GM19099 (cell line): ENCODE data around the gene SLC8A1.

ENCODE experiments used
- POLR2A ChIP-seq: IDR thresholded peaks from 3 replicates; pipeline ENCODE4 v1.6.1; 2011; ENCODE audit warnings: low read depth; ENCODE audit not compliant: insufficient read length; ENCODE audit errors: extremely low read depth

Gene SLC8A1

DNA sequence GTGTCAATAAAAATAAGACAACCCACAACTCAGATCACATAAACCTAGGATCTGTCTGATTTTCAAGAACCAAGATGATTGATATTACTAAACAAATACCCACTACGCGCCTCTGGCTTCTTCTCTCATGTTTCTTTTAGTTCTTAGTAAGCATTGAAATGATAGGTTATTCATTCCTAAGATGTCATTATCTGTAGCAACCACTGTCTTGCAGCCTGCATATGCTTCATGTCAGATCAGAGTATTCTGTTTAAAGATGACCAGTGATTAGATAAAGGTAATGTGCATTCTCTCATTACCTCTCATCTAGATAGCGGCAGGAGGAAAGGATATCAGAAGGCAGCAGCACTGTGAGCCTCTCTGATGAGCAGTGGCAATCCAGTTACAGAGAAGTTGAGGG lies 112.9 kb downstream of the SLC8A1 start:
- no peak for TF ChIP-seq POLR2A

DNA sequence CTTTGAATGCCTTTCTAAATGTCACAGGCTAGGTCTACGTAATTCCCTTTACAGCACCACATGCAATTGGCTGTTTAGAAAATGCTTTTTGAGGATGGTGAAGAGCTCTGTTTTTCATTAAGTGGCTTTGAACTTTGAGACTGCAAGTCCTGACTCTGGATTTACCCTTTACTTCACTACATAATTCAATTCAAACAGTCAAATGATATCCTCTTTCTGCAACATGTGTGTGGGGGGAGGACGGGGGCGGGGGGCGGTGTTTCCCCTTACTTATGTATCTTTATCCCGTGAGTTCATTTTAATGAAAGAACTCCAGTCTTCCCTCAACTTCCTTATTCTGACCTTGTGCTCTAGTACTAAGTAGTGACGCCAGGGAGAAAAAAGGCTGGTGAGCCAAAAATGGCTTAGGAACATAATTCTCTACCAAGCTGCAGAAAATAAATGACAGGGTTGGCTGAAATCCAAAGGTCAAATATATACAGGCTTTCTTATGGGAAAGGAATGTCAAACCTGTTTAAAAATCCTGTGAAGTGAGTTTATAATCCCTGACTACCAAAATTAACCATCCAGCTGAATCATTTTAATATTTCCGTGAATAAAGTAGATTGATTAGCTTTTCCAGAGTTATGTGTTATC lies 119.6 kb downstream of the SLC8A1 start:
- no peak for TF ChIP-seq POLR2A

DNA sequence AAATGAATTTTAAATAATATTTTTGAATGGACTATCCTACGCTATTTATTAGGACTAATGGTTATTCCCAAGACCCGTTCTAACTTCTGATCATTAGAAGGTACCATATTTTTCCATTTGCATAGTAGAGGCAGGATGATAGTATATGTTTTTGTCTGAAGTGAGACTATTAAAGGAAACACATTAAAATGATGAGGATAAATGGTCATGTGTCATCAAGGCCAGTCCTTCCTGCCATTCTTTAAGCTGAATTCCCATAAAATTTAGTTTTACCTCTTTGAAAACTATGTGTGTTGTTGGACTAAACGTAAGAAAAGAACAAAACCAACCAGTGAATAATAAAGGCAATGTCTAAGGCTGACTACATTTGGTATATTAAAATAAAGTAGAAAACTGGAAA lies 121.8 kb downstream of the SLC8A1 start:
- no peak for TF ChIP-seq POLR2A

DNA sequence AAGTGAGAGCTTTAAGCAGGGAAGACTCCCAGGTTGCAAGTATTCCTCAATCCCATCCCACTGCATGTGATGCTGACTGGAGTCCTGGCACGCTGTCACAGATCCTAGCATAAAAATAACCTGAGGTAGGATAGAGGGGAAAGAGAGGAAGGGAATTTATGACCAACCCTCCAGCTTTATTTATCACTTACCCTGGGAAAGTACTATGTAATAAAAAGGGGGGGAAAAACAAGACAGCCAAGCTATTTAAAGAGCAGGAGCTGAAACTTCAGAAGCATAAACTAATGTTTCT lies 122.2 kb downstream of the SLC8A1 start:
- TF ChIP-seq POLR2A: no peak

DNA sequence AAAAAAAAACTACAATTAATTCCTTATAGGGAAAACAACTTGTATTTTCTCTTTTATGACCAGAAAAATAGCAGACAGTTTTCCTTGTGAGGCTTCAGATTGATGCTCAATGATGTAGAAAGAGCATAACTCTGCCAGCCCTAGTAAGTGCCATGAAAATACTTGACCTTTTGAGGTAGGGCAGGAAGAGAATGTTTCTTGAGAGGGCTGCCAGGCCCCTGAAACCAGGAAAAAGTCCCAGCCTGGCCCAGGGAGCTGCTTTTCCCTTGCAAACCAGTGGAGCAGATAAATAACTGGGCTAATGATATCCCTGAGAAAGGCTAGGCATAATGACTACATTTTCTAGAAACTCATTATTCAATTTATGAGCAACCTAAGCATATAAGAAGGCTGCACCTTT lies 126.8 kb downstream of the SLC8A1 start:
- no peak for TF ChIP-seq POLR2A

DNA sequence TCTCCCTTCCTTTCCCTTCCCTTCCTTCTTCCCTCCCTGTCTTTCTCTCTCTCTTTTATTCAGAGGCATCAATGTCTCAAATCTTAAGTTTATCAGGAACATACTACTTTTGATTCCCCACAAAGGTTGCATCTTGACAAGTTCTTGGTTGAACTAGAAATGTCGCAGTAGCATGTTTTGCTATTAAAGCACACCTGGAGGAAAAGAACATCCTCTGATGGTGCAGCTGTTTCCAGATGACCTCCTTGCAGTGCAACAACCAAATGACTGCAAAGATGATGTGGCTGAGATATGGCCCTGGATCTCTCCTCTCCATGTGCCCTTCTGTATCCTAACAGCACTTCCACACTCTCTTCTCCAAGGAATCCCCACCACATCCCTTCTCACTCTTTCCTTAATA lies 127.2 kb downstream of the SLC8A1 start:
- no peak for TF ChIP-seq POLR2A

DNA sequence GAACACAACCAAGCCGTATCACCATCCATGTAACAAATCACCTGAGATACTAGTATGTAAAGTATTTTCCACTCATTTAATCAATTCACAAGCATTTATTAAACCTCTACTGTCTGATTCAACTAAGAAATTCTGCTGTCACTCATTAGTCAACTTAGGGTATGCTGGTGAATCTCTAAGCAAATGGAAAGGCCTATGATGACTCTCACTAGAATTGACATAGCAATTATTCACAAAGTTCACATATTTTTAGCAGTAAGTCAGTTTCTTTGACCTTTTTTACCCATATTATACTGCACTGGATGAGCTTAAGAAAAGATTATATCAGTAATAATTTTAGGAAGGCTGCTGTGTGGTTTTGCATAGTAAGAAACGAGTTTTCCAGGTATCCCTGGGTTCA lies 130.1 kb downstream of the SLC8A1 start:
- TF ChIP-seq POLR2A: no peak

DNA sequence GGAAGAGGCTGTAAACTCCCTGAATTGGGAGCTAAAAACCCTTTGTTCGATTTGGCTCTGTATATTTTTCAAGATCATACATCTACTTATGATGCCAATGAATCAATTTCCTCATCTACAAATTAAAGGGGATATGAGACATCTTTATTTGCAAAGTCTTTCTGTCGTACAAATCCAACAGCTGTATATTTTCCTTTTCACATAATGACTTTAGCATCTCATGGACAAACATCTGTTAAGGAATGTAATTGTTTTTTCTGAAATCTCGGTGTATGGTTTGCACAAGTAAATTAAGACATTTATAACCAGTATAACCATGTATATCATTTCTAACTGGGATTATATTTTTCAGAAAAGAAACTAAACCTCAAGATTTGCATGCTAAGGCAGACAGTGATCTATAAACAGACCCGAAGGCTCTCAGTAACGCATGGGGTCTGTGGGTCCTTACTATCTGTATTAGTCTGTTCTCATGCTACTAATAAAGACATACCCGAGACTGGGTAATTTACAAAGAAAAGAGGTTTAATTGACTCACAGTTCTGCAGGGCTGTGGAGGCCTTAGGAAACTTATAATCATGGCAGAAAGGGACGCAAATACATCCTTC lies 130.8 kb downstream of the SLC8A1 start:
- TF ChIP-seq POLR2A: no peak

DNA sequence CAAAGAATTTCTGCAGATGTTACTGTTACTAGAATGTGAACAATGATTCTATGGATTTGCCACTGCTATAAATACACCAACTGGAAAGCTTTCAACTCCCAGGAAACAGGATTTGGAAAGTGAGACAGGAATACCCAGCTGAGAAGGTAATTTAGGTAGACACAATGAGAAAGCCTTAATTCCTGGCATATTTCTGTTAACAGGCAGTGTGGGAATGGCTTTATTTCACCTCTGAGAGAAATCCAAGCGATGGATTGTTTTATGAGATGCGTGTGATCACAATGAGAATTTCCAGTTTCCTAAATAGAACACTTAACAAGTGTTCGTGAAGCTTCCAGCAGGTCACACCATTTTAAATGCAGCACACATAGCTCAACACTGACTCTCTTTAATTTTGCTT lies 133.0 kb downstream of the SLC8A1 start:
- TF ChIP-seq POLR2A: no peak

DNA sequence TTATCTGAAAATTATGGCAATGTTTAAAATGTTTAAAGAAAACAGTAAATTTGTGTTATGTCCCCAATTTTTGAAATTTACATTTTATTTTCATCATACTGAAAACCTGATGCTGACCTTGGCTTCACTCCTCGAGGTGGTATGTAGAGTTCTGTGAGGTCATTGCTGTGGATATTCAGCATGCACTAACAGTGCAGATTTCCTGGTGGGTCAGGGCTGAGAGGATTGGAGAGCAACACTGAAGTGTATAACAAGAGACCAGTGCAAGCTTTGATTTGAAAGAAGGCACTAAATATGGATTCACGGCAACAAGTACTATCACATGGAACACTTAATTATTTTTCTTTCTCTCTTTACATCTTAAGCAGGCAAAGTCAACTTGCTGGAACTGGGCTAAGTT lies 134.1 kb downstream of the SLC8A1 start:
- TF ChIP-seq POLR2A: no peak

DNA sequence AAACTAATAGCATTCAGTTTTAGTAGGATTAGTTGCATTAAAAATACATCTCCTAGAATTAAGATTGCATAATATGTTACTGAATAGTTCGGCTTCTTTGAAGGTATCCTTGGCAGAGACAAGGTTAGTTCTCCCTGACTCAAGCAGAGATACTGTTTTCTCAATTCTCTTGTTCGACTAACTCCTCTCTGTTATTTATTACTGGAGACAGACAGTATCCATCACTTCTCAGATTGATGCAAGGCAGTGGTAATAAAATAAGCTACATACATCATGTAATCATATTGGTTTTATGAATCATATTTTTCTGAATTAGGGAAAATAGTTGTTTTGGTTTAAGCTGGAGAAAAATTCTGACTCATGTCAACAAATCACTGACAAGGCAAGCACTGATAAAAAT lies 134.8 kb downstream of the SLC8A1 start:
- TF ChIP-seq POLR2A: no peak

DNA sequence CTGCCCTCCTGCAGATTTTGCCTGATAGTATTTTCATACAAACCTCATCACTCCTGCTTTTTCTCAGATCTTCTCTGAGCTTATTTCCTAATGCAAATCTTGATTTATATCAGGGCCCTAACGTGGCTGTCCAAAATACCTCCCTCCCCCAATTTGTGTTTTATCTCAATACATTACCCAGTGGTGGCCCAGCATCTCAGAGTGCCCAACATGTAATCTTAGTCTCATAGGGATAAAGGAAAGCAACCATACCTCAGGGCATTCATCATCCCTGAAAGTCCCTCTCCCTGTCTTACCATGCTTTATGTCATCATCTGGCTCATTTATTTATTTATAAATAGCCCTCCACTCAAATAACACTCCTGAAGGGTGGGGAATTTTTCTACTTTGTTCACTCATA lies 135.3 kb downstream of the SLC8A1 start:
- no peak for TF ChIP-seq POLR2A

DNA sequence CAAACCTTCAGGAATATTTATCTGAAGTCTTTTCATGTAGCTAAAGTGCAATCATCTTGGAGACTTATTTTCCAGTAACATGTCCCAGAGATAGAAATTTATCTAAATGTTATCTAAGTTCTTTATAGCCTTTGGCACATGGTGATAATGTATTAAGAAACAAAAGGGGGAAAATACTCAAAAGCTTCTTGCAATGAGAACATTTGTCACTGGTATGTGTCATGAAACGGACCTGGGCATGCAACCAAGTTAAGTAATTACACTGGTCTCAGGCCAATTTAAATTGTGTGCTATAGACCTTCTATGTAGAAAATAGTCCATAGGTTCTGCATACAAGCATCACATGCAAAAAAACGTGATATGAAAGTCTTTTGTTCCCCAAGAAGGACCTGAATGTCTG lies 136.2 kb downstream of the SLC8A1 start:
- no peak for TF ChIP-seq POLR2A

DNA sequence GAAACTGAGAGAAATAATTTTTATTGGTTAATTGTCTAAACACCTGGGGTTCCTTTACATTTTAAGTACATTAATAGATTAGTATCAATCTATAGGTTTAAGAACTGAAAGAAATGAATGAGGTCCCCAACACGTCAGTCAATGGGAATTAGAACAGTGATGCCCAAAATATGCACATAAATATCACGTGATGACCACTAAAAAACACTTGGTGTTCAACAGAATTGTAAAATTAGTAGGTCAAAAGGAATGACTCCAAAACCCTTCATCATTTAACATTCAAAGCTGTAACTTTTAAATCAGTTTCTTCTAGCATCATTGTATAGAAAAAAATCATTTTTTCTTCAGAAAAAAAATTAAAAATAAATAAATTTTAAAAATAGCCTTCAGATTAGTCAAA lies 140.9 kb downstream of the SLC8A1 start:
- no peak for TF ChIP-seq POLR2A

DNA sequence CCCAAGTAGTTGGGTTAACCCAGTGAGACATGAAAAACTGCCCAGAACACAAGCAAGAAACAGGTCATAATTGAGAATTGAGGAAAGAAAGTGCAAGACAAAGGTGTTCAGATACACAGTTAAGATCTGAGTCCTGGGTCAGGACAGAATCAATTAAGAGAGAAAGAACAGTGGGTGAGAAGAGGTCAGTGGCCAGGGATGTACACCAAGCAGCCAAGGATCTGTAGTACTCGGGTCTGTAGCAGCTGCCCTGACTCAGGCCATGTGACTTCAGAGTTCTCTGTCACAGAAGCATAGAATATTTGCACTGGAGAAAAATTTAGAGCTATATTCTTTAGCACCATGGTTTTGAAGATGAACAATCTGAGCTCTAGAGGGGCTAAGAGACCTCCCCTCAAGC lies 141.6 kb downstream of the SLC8A1 start:
- TF ChIP-seq POLR2A: no peak

DNA sequence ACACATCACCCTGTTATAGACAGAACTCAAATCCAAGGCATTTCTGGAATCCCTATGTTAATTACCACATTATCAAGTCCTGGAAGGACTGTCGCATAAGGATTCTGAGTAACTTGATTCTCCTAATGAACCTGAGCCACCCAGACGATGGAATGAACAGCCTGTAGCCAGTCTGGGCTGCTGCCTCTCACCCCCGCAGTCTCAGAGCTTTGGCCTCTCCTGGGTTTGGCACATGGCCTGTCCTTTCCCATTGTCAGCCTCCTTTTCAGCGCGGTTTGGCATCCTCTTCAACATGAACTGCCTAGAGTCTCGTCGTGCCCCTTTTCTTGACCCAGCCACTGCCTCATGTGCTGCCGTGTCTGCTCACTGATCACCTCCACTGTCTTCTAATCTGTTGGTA lies 147.6 kb downstream of the SLC8A1 start:
- no peak for TF ChIP-seq POLR2A

DNA sequence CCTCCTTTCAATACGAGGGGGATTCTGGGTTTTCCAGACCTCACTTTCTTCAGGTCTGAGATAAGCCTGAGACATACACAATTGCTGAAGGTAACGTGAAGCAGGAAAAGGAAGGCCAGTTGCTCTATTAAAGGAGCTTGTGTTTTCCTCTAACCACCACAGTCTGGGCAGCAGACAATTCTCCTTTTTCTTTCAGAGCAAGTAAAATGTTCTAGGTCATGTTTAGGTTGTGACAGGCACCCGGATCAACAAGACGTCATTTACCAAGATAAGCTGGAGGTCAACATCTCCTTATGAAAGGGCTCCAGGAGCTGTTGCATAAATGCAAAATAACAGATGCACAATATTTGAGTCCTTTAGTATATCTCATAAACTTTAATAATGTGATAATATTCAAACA lies 148.1 kb downstream of the SLC8A1 start:
- TF ChIP-seq POLR2A: no peak

DNA sequence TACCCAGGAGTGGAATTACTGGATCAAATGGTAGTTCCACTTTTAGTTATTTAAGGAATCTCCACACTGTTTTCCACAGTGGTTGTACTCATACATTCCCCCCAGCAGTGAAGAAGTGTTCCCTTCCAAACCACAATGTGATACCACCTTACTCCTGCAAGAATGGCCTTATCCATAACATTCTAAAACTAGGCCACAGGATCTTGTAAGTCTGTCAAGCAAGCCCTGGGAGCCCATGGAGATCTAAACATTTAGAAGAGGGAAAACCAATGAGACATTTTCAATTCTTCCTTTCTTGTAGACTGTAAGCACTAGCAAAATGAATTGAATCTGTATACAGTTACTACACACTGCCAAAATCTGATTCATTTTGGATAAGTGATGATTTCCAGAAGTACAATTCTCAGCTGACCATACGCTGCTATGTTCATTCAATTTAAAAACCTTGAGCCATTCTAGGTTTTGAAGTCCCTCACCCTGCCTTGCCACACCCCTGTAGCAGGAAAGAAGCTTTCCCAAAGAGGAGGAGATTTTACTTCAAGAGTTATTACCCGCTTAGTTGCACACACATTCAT lies 149.1 kb downstream of the SLC8A1 start:
- TF ChIP-seq POLR2A: no peak

DNA sequence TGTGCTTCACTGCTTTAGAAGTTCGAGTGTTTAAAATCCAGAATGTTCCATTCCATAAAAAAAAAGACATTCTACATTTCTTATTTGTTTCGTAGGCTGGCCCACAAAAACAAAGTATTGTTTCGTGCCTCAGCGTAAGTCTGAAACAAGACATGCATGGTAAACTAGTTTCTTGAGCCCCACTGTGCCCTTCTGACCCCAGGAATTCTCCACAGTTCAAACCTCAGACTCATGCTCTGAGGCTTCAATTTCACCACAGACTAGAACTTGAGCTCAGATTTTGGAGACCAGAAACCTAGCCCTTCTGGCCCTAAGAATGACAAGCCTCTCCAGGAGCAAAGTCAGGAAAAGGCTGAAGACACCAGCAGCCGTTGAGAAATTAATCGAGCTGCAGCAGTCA lies 151.5 kb downstream of the SLC8A1 start:
- TF ChIP-seq POLR2A: no peak
